GM21723 (cell line): ENCODE measurements around the gene SCARF2.
A peak's percentile ranks its signal among the peaks of the same experiment; 100 is the strongest.
"Not testable (repeated sequence)": the region's sequence is repeated elsewhere in the genome, so short reads cannot be mapped to it uniquely, and the experiment has no call there.

ENCODE experiments used
- ATAC-seq: cut with Tn5 transposase; IDR thresholded peaks from one replicate; pipeline ENCODE4 v1.9.1; 2021; ENCODE audit warnings: mild to moderate bottlenecking, moderate library complexity; ENCODE audit not compliant: unreplicated experiment

The SCARF2 gene

GRCh38 chr22:20395181-20395906, 42.3 kb downstream of the SCARF2 start:
- ATAC-seq = no peak

- ATAC-seq = peak; percentile 75
Measured at GRCh38 chr22:20393705-20394476, 43.7 kb downstream of the SCARF2 start, which contains the start of gene ZNF74. Gene ZNF74, plus strand, starts transcription at chr22:20394151. Its CDS starts 478 bp downstream, at chr22:20394629.

- ATAC-seq = no peak
Measured at GRCh38 chr22:20392983-20393704, 44.5 kb downstream of the SCARF2 start.

GRCh38 chr22:20392365-20392881, 45.2 kb downstream of the SCARF2 start:
- ATAC-seq = not testable (repeated sequence)

- ATAC-seq = no peak
Measured at GRCh38 chr22:20391222-20391621, 46.4 kb downstream of the SCARF2 start.

- no peak for ATAC-seq
Measured at GRCh38 chr22:20390394-20390907, 47.2 kb downstream of the SCARF2 start.

GRCh38 chr22:20389288-20389687, 48.3 kb downstream of the SCARF2 start:
- no peak for ATAC-seq

- no peak for ATAC-seq
Measured at GRCh38 chr22:20388200-20388599, 49.4 kb downstream of the SCARF2 start.

- no peak for ATAC-seq
Measured at GRCh38 chr22:20386972-20387371, 50.7 kb downstream of the SCARF2 start.

GRCh38 chr22:20386336-20386735, 51.3 kb downstream of the SCARF2 start:
- ATAC-seq = no peak

GRCh38 chr22:20384865-20385264, 52.8 kb downstream of the SCARF2 start:
- no peak for ATAC-seq

- ATAC-seq = no peak
Measured at GRCh38 chr22:20384171-20384570, 53.5 kb downstream of the SCARF2 start.

GRCh38 chr22:20383538-20383937, 54.1 kb downstream of the SCARF2 start:
- ATAC-seq = no peak

- ATAC-seq = no peak
Measured at GRCh38 chr22:20380486-20380885, 57.1 kb downstream of the SCARF2 start.

GRCh38 chr22:20378684-20379083, 58.9 kb downstream of the SCARF2 start:
- ATAC-seq = not testable (repeated sequence)

- ATAC-seq = no peak
Measured at GRCh38 chr22:20378110-20378509, 59.5 kb downstream of the SCARF2 start.

- ATAC-seq = not testable (repeated sequence)
Measured at GRCh38 chr22:20376983-20377382, 60.6 kb downstream of the SCARF2 start.

- not testable (repeated sequence) for ATAC-seq
Measured at GRCh38 chr22:20376281-20376680, 61.3 kb downstream of the SCARF2 start.
